Spleen (tissue), 7 donors: Measurements from ENCODE around the gene FBXO41.

ENCODE experiments used
- CTCF ChIP-seq, 11 experiments: fragments of 200-600 bp in 7 of 11; fragments of 450-650 bp in 4 of 11; sonication (generic) in 4 of 11; IDR thresholded peaks in 8 of 11; conservative IDR thresholded peaks in 3 of 11; 1 replicate in 7 of 11; 2 replicates in 4 of 11; pipeline versions ENCODE4 v1.4.0 to v1.8.0; 2016 to 2021; ENCODE audit warnings: antibody characterized with exemption in 11 of 11, inconsistent platforms in 4 of 11, mild to moderate bottlenecking in 1 of 11
- POLR2A ChIP-seq, 3 donors: fragments of 450-650 bp; IDR thresholded peaks; one replicate each; pipeline ENCODE4 v1.5.1; 2017; ENCODE audit warnings: antibody characterized with exemption in 3 of 3, mild to moderate bottlenecking in 1 of 3
- POLR2AphosphoS5 ChIP-seq, 3 donors: sonication (generic); formaldehyde crosslinking; IDR thresholded peaks; one replicate each; pipeline ENCODE4 v1.5.1; 2017; ENCODE audit warnings: antibody characterized with exemption in 3 of 3
- donor health status: DM: no; HTN: no; CAD: no; lungs with moderate emphysema.
- donor health status: DM: no; HTN: no; CAD: no.
- donor health status: DM: no; HTN: no; CAD: no.

- TF ChIP-seq CTCF (IDR thresholded peaks at IDR 0.05 in 8 of 11, conservative IDR thresholded peaks at IDR 0.05 in 3 of 11) (no peak), POLR2A (IDR thresholded peaks at IDR 0.05) (no peak), POLR2AphosphoS5 (IDR thresholded peaks at IDR 0.05) (no peak)
Measured at GRCh38 chr2:73253400-73253799, 30.9 kb downstream of the FBXO41 start.
